Kidney (tissue), 14 donors: ENCODE data around the gene ELOB. TPM values are rescaled to one million over a fixed set of nuclear protein-coding genes. Genes with fewer than 3 reads are reported as not detected.

Source experiments
- DNase-seq, 5 donors: peaks; one replicate each; pipeline ENCODE4 v3.0.0-alpha.2; 2013 to 2020
- FAIRE-seq: peaks from 2 replicates; lab custom pipeline; 2012; peaks lifted over from hg19 to GRCh38; lab: Jason Lieb, UNC
- H3K27ac ChIP-seq, 2 donors: one replicate each; pipeline ENCODE4 v1.7.0; 2013; ENCODE audit warnings: low read depth in 2 of 2, low read length in 2 of 2, inconsistent platforms in 1 of 2
- H3K27me3 ChIP-seq: one replicate; pipeline ENCODE4 v1.7.1; 2013; ENCODE audit warnings: low read length, inconsistent platforms; ENCODE audit not compliant: control insufficient read depth, insufficient read depth
- H3K36me3 ChIP-seq, 3 donors: one replicate each; pipeline versions ENCODE4 v1.7.0 to v1.7.1; 2013; ENCODE audit warnings: low read length in 3 of 3, control low read depth in 1 of 3, inconsistent platforms in 1 of 3; ENCODE audit not compliant: insufficient read depth in 3 of 3, control insufficient read depth in 2 of 3
- H3K4me1 ChIP-seq, 3 donors: one replicate each; pipeline versions ENCODE4 v1.7.0 to v1.7.1; 2013; ENCODE audit warnings: low read length in 3 of 3, inconsistent platforms in 1 of 3, low read depth in 1 of 3; ENCODE audit not compliant: control insufficient read depth in 2 of 3, insufficient read depth in 2 of 3
- H3K4me3 ChIP-seq, 3 donors: one replicate each; pipeline versions ENCODE4 v1.7.0 to v1.8.1; 2013; ENCODE audit warnings: low read length in 3 of 3, control low read depth in 1 of 3, inconsistent platforms in 1 of 3
- H3K9ac ChIP-seq, 3 donors: one replicate each; pipeline versions ENCODE4 v1.7.0 to v1.7.1; 2013; ENCODE audit warnings: low read length in 3 of 3, control low read depth in 1 of 3, inconsistent platforms in 1 of 3
- H3K9me3 ChIP-seq, 3 donors: one replicate each; pipeline versions ENCODE4 v1.7.0 to v1.7.1; 2013; ENCODE audit warnings: low read length in 3 of 3, control low read depth in 1 of 3, inconsistent platforms in 1 of 3; ENCODE audit not compliant: control insufficient read depth in 2 of 3, insufficient read depth in 1 of 3
- CTCF ChIP-seq: IDR thresholded peaks from 3 replicates; pipeline ENCODE4 v1.5.1; 2012; ENCODE audit warnings: mild to moderate bottlenecking, moderate library complexity, borderline replicate concordance; ENCODE audit not compliant: insufficient read depth; ENCODE audit errors: extremely low read depth
- intact Hi-C: fragments of 100-400 bp; cut with DNase I; formaldehyde crosslinking; loops from one replicate; pipeline ENCODE4 v1.11.1; 2022
- polyA plus RNA-seq: library from polyadenylated mRNA; stranded (reverse); fragments of 350-450 nt; fragmentation: Illumina TruSeq; extraction: RNeasy Lipid Tissue Mini Kit (QIAGEN cat#74804); gene quantifications from one replicate; pipeline ENCODE4 v1.2.3, GENCODE V29; 2014; ENCODE audit warnings: low read depth, low replicate concordance; ENCODE audit not compliant: insufficient read depth
- total RNA-seq: library from RNA; stranded (reverse); fragmentation: NEBNext Ultra II Directional; extraction: Animal tissue kit (Norgen Biotek cat#: 25700); gene quantifications from one replicate; pipeline ENCODE4 v1.2.1, GENCODE V29; 2021
- donor health status: control.
- donor health status: control.
- donor health status: control.
- donor health status: control.
- donor health status: control.
- donor health status: DM: yes; HTN: yes; CAD: no.
- donor health status: Normal renal cell carcinoma (clear cell type).

Gene ELOB
- total and polyA plus RNA-seq, 2 donors from 2014 or later: 226 to 836 TPM

GRCh38 chr16:2816751-2817339, 39.8 kb upstream of the ELOB start, which contains the start of gene PRSS21:
PRSS21 (plus strand) TSS chr16:2817237; CDS start chr16:2817269, 32 bp downstream.
- Histone ChIP-seq H3K27me3 (no peaks in the 10 kb centered on the region), H3K36me3 (no peaks in the 10 kb centered on the region), H3K27ac (no peak within 1 kb of the TSS), H3K4me1 (no peaks in the 10 kb centered on the region), H3K9ac (no peak within 1 kb of the TSS), H3K9me3 (no peaks in the 10 kb centered on the region), H3K4me3 (no peak within 1 kb of the TSS)
- TF ChIP-seq CTCF: no peak
- FAIRE-seq: no peak
- no peak for DNase-seq
- intact Hi-C loops: no loop called here

GRCh38 chr16:2815299-2815771, 38.3 kb upstream of the ELOB start:
- DNase-seq (no peak), FAIRE-seq (no peak)
- H3K27ac ChIP-seq: no peak overlapping the region
- H3K4me1 ChIP-seq: no peaks in the 10 kb centered on the region
- H3K4me3 ChIP-seq: no peak overlapping the region
- intact Hi-C loops: no loop called here
- TF ChIP-seq CTCF: no peak
- no peaks in the 10 kb centered on the region for H3K9me3 ChIP-seq
- no peaks in the 10 kb centered on the region for H3K27me3 ChIP-seq
- H3K36me3 ChIP-seq: no peaks in the 10 kb centered on the region
- H3K9ac ChIP-seq: no peak overlapping the region

- TF ChIP-seq CTCF: no peak
- Histone ChIP-seq H3K9me3 (no peaks in the 10 kb centered on the region), H3K9ac (no peak overlapping the region), H3K4me1 (no peaks in the 10 kb centered on the region), H3K4me3 (no peak overlapping the region), H3K27me3 (no peaks in the 10 kb centered on the region), H3K36me3 (no peaks in the 10 kb centered on the region), H3K27ac (no peak overlapping the region)
- no peak for FAIRE-seq
- intact Hi-C loops: no loop called here
- no peak for DNase-seq
Observed at GRCh38 chr16:2814551-2815298, 37.6 kb upstream of the ELOB start.
